Osteoblast (primary cell): ENCODE measurements around the gene CCDC91. TPM values are rescaled to one million over a fixed set of nuclear protein-coding genes. Genes with fewer than 3 reads are reported as not detected.

Experiments
- DNase-seq: peaks from one replicate; pipeline ENCODE4 v3.0.0; 2011; ENCODE audit warnings: low spot score, mixed read lengths; ENCODE audit not compliant: insufficient read length; ENCODE audit errors: missing footprints
- H2AFZ ChIP-seq: 2 replicates; pipeline ENCODE4 v1.6.0; 2011; ENCODE audit warnings: mild to moderate bottlenecking, low read length
- H3K27ac ChIP-seq: 2 replicates; pipeline ENCODE4 v1.5.1; 2011; ENCODE audit warnings: mild to moderate bottlenecking, low read depth, low read length, moderate library complexity
- H3K27me3 ChIP-seq: 2 replicates; pipeline ENCODE4 v1.6.0; 2012; ENCODE audit warnings: mild to moderate bottlenecking, control low read depth, inconsistent platforms, low read length, moderate library complexity; ENCODE audit not compliant: insufficient read depth
- H3K36me3 ChIP-seq: 2 replicates; pipeline ENCODE4 v1.5.1; 2011; ENCODE audit warnings: mild to moderate bottlenecking, low read length, control low read depth, moderate library complexity; ENCODE audit not compliant: insufficient read depth
- H3K4me1 ChIP-seq: 2 replicates; pipeline ENCODE4 v1.5.1; 2011; ENCODE audit warnings: mild to moderate bottlenecking, low read length, control low read depth, moderate library complexity; ENCODE audit not compliant: insufficient read depth
- H3K4me2 ChIP-seq: 2 replicates; pipeline ENCODE4 v1.6.0; 2011; ENCODE audit warnings: mild to moderate bottlenecking, low read length; ENCODE audit not compliant: insufficient read depth
- H3K4me3 ChIP-seq: fragments of 200-600 bp; sonication (generic); 3 replicates; pipeline ENCODE4 v1.5.1; 2012; ENCODE audit warnings: mild to moderate bottlenecking, low read length, inconsistent platforms; ENCODE audit not compliant: insufficient read depth
- H3K79me2 ChIP-seq: 2 replicates; pipeline ENCODE4 v1.6.0; 2012; ENCODE audit warnings: mild to moderate bottlenecking, low read length, control low read depth, inconsistent platforms; ENCODE audit not compliant: insufficient read depth
- H3K9me3 ChIP-seq: 2 replicates; pipeline ENCODE4 v1.5.1; 2011; ENCODE audit warnings: low read depth, low read length, control low read depth
- H4K20me1 ChIP-seq: 2 replicates; pipeline ENCODE4 v1.6.0; 2012; ENCODE audit warnings: mild to moderate bottlenecking, low read length, control low read depth; ENCODE audit not compliant: insufficient read depth
- total RNA-seq: library from RNA; depleted of rRNA; stranded (reverse); fragments of >200 nt; gene quantifications from 2 replicates; pipeline ENCODE4 v1.2.3, GENCODE V29; 2012
- TF ChIP-seq, protein P1 (sequence below): IDR thresholded peaks from 2 replicates; pipeline ENCODE4 v1.5.1; 2011; ENCODE audit warnings: mild to moderate bottlenecking, low read depth, low read length, moderate library complexity; ENCODE audit errors: extremely low read depth

Gene CCDC91
- total RNA-seq, 1 donor, result 36.2 TPM

- Histone ChIP-seq H3K9me3 (no peaks in the 10 kb centered on the region), H3K4me3 (no peak overlapping the region), H4K20me1 (no peaks in the 10 kb centered on the region), H3K4me1 (peaks cover 4% of the 10 kb centered on the region), H3K4me2 (no peak overlapping the region), H3K36me3 (no peaks in the 10 kb centered on the region), H3K79me2 (no peaks in the 10 kb centered on the region), H3K27me3 (no peaks in the 10 kb centered on the region), H3K27ac (no peak overlapping the region), H2AFZ (no peak overlapping the region)
- TF ChIP-seq, protein P1, sequence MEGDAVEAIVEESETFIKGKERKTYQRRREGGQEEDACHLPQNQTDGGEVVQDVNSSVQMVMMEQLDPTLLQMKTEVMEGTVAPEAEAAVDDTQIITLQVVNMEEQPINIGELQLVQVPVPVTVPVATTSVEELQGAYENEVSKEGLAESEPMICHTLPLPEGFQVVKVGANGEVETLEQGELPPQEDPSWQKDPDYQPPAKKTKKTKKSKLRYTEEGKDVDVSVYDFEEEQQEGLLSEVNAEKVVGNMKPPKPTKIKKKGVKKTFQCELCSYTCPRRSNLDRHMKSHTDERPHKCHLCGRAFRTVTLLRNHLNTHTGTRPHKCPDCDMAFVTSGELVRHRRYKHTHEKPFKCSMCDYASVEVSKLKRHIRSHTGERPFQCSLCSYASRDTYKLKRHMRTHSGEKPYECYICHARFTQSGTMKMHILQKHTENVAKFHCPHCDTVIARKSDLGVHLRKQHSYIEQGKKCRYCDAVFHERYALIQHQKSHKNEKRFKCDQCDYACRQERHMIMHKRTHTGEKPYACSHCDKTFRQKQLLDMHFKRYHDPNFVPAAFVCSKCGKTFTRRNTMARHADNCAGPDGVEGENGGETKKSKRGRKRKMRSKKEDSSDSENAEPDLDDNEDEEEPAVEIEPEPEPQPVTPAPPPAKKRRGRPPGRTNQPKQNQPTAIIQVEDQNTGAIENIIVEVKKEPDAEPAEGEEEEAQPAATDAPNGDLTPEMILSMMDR, result no peak
- DNase-seq, result no peak
Measured at GRCh38 chr12:28240853-28241252, 50.6 kb downstream of the CCDC91 start.

GRCh38 chr12:28242129-28242495, 51.9 kb downstream of the CCDC91 start:
- no peak overlapping the region for H3K4me2 ChIP-seq
- H2AFZ ChIP-seq, result no peak overlapping the region
- no peaks in the 10 kb centered on the region for H3K36me3 ChIP-seq
- H3K27ac ChIP-seq, result no peak overlapping the region
- H4K20me1 ChIP-seq, result no peaks in the 10 kb centered on the region
- no peaks in the 10 kb centered on the region for H3K79me2 ChIP-seq
- no peak overlapping the region for H3K4me3 ChIP-seq
- no peaks in the 10 kb centered on the region for H3K9me3 ChIP-seq
- TF ChIP-seq, protein P1, result no peak
- H3K4me1 ChIP-seq, result peaks cover 4% of the 10 kb centered on the region
- no peak for DNase-seq
- H3K27me3 ChIP-seq, result no peaks in the 10 kb centered on the region

DNA sequence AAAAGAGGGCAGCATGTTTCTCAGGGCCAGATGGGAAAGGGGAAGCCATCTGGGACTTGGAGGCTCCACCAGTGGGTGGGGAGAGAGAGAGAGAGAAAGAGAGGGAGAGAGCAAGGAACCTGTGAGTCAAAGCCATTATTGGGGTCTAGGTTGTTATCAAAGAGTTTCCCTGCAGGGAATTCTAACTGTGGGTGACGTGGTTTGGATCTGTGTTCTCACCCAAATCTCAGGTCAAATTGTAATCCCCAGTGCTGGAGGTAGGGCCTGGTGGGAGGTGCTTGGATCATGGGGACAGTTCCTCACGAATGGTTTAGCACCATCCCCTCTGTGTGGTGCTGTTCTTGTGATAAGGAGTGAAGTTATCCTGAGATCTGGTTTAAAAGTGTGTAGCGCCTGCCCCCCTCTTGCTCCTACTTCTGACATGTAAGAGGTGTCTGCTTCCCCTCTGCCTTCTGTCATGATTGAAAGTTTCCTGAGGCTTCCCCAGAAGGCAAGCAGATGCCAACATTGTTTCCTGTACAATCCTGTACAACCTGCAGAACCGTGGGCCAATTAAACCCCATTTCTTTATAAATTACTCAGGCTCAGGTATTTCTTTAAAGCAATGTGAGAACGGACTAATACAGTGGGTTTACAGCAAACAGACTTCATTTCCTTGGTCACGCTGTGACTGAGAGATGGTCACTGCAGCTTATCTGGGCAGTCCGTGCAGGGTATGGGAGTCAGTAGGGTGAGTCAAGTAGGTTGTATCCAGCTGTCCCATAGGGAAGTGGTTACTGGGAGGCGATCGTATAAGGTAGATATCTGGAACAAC, 52.4 kb downstream of the CCDC91 start:
- peaks cover 4% of the 10 kb centered on the region for H3K4me1 ChIP-seq
- H4K20me1 ChIP-seq, result no peaks in the 10 kb centered on the region
- peak overlapping the region; percentile 36 for H3K27ac ChIP-seq
- no peak overlapping the region for H2AFZ ChIP-seq
- H3K4me2 ChIP-seq, result peak overlapping the region; percentile 14
- H3K36me3 ChIP-seq, result no peaks in the 10 kb centered on the region
- no peak overlapping the region for H3K4me3 ChIP-seq
- peak; percentile 65 for DNase-seq
- no peaks in the 10 kb centered on the region for H3K9me3 ChIP-seq
- H3K79me2 ChIP-seq, result no peaks in the 10 kb centered on the region
- TF ChIP-seq, protein P1, result no peak
- H3K27me3 ChIP-seq, result no peaks in the 10 kb centered on the region

- Histone ChIP-seq H4K20me1 (no peaks in the 10 kb centered on the region), H3K27me3 (no peaks in the 10 kb centered on the region), H3K36me3 (no peaks in the 10 kb centered on the region), H3K4me1 (peaks cover 4% of the 10 kb centered on the region), H3K4me2 (peak overlapping the region; percentile 14), H2AFZ (no peak overlapping the region), H3K4me3 (no peak overlapping the region), H3K9me3 (no peaks in the 10 kb centered on the region), H3K79me2 (no peaks in the 10 kb centered on the region), H3K27ac (peak overlapping the region; percentile 36)
- no peak for DNase-seq
- TF ChIP-seq, protein P1, result no peak
Measured at GRCh38 chr12:28243310-28243633, 53.0 kb downstream of the CCDC91 start.
